SK-N-SH (cell line): Measurements from ENCODE around the gene ZNF540.

Experiments used
- EP300 ChIP-seq, 2 experiments: IDR thresholded peaks; 2 replicates each; pipeline versions ENCODE4 v1.4.0 to v1.6.1; 2012; ENCODE audit warnings: borderline replicate concordance in 1 of 2, low read depth in 1 of 2, low read length in 1 of 2
- EZH2phosphoT487 ChIP-seq: fragments of 200-600 bp; sonication (generic); IDR thresholded peaks from 2 replicates; pipeline ENCODE4 v1.6.1; 2017; ENCODE audit warnings: low read depth, mixed run types, mild to moderate bottlenecking, antibody characterized with exemption, moderate library complexity, borderline replicate concordance
- JUND ChIP-seq: IDR thresholded peaks from 2 replicates; pipeline ENCODE4 v1.4.0; 2012
- POLR2AphosphoS5 ChIP-seq: IDR thresholded peaks from 2 replicates; pipeline ENCODE4 v1.6.1; 2012; ENCODE audit warnings: low read depth, low read length
- TF ChIP-seq, protein P1 (sequence below): fragments of 200-600 bp; sonication (generic); IDR thresholded peaks from 2 replicates; pipeline ENCODE4 v1.6.1; 2017; ENCODE audit warnings: antibody characterized with exemption, mild to moderate bottlenecking, moderate library complexity
- TF ChIP-seq, protein P2 (sequence below): fragments of 150-350 bp; IDR thresholded peaks from 2 replicates; pipeline ENCODE4 v1.6.1; 2017; ENCODE audit warnings: antibody characterized with exemption, low read length, low read depth, borderline replicate concordance

DNA sequence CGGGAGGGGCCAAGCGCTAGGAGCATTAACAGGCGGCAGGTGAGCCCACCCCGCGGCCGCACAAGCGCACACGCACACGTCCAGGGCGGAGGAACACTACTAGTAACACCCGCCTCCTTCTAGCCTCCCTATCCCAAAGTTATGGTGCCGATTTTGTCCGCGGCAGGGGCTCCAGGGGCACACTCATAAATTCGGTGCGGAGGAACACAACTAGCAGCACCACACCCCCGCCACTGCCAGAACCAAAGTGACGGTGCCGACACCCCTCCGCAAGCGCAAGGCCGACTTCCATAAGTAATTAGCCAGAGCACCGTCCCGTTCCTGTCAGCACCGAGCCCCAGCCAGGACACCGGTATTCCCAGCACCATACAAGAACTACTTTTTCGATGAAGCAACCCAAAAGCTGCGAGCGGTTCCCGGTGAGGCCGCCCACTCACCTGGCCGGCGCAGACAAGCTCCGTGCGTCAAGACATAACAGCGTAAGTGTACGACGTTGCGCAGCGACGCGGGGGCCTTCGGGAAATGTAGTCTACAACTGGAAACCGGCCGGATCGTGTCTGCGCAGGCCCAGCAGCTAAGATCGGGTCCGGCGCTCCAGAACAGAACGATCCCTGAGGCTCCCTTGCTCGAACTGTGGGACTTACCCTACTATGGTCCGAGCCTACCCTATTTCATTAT, at the start of gene ZNF540, which contains the start of gene ZNF571:
- TF ChIP-seq, protein P1, sequence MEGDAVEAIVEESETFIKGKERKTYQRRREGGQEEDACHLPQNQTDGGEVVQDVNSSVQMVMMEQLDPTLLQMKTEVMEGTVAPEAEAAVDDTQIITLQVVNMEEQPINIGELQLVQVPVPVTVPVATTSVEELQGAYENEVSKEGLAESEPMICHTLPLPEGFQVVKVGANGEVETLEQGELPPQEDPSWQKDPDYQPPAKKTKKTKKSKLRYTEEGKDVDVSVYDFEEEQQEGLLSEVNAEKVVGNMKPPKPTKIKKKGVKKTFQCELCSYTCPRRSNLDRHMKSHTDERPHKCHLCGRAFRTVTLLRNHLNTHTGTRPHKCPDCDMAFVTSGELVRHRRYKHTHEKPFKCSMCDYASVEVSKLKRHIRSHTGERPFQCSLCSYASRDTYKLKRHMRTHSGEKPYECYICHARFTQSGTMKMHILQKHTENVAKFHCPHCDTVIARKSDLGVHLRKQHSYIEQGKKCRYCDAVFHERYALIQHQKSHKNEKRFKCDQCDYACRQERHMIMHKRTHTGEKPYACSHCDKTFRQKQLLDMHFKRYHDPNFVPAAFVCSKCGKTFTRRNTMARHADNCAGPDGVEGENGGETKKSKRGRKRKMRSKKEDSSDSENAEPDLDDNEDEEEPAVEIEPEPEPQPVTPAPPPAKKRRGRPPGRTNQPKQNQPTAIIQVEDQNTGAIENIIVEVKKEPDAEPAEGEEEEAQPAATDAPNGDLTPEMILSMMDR, result no peak
- TF ChIP-seq JUND (no peak), EP300 (IDR thresholded peaks at IDR 0.05; ENCODE audit: borderline replicate concordance in 1 of 2, low read depth in 1 of 2, low read length in 1 of 2) (no peak), POLR2AphosphoS5 (peak; percentile 66; the same call in 1 of the 2 replicates), EZH2phosphoT487 (no peak)
- TF ChIP-seq, protein P2, sequence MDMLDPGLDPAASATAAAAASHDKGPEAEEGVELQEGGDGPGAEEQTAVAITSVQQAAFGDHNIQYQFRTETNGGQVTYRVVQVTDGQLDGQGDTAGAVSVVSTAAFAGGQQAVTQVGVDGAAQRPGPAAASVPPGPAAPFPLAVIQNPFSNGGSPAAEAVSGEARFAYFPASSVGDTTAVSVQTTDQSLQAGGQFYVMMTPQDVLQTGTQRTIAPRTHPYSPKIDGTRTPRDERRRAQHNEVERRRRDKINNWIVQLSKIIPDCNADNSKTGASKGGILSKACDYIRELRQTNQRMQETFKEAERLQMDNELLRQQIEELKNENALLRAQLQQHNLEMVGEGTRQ, result no peak
